Activated gamma-delta T cell treated with Interleukin-2 at 50 U/mL for 16 hours (primary cell): ENCODE measurements around the gene SRPK2.

ENCODE experiments used
- DNase-seq: peaks from one replicate; pipeline ENCODE4 v3.0.0-alpha.2; 2020

SRPK2 gene

DNA sequence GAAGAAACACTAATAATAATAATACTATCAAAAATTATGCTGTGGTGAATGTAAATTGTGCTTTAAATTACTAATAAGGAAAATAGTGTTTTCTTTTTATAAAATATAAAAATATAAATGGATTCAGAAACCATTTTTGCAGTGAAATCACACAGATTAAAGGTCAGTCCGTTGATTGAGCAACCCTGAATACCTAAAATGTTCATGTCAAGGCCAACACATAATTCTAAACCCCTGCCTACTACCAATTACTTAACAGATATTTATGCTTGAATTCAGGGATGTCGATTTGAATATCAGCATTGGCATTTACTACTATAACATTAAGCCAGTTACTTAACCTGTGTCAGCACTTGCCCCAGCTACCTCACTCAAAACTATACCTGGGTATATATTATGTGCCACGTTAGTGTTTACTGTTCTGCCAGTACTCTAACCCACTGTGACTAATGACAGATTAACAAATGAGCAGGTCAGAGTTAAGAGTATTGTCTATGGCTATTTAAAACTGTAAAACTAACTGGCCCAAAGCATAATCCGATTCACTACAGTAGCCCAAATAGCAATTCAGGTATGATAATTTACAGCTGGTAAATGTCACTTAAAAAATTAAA, 209.7 kb downstream of the SRPK2 start:
- DNase-seq: no peak

- no peak for DNase-seq
Measured at GRCh38 chr7:105178177-105178576, 210.5 kb downstream of the SRPK2 start.

- DNase-seq: no peak
Measured at GRCh38 chr7:105177026-105177425, 211.7 kb downstream of the SRPK2 start.

- DNase-seq: no peak
Measured at GRCh38 chr7:105173586-105173985, 215.1 kb downstream of the SRPK2 start.

DNA sequence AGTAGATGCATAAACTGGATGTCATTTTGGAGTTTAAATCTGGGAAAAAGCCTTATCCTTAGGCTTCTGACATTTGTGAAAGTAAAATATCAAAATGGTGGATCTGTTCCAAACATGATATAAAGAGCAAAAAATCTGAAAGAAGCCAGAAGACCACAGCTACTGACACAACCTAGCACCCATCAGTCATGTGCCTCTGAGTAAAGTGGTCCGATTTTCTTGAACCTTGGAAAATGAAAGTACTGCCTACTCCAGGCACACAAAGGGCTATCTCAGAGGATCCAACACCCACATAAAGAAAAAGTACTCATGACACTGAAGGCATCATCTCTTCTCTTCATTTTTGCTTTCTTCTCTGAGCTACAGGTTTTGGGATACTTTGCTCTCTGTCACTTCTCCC, 224.0 kb downstream of the SRPK2 start:
- no peak for DNase-seq

DNA sequence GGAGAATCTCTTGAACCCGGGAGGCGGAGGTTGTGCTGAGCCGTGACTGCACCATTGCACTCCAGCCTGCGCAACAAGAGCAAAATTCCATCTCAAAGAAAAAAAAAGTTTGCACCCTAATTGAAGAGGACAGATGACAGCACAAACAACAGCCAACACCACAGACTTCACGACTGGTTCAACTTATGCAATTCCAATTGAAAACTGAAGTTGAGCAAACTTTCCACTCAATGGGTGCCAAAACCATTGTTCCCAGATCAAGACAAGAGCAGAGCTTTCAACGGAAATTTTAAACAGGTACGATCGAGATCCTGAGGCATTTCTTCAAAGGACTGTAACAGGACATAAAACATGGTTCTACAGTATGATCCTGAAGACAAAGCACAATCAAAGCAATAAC, 225.0 kb downstream of the SRPK2 start:
- DNase-seq: no peak

GRCh38 chr7:105161366-105161765, 227.4 kb downstream of the SRPK2 start:
- DNase-seq: no peak

- no peak for DNase-seq
Measured at GRCh38 chr7:105157278-105157677, 231.4 kb downstream of the SRPK2 start.

DNA sequence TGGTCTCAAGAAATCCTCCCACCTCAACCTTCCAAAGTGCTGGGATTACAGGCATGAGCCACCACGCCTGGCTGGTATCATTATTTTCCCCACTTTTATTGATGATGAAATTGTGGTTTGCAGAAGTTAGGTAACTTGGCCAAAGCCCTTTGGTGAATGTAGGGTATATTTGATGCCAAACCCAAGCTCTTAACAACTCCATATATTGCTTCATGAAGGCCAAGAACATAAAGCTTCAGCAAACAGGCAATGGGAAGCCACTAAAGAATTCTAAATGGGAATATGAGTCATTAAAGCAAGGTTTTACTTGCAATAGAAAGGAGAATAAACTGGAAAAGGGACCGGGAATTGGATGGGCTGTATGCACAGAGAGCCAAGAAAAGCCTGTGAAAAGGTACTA, 232.0 kb downstream of the SRPK2 start:
- no peak for DNase-seq

DNA sequence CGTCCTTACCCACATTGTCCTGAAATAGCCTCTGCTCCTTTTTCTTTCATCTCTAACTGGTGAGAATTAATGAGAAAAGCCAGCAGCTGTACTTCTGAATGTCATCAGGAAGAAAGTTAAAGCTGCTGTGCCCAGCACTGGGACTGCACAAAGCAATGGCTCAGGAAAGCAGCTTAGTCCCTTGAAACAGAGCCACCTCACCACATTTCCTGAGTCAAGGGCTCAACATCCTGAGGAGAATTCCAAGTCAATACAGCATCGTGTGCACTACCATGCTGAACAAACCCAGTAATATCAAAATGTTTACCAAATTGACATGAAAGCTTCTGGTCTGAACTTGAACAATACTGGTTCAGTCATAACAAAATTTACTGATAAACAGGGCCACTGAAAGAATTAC, 234.6 kb downstream of the SRPK2 start:
- DNase-seq: no peak

- DNase-seq: no peak
Measured at GRCh38 chr7:105153531-105153930, 235.2 kb downstream of the SRPK2 start.

- DNase-seq: no peak
Measured at GRCh38 chr7:105151152-105151551, 237.6 kb downstream of the SRPK2 start.

- no peak for DNase-seq
Measured at GRCh38 chr7:105149827-105150226, 238.9 kb downstream of the SRPK2 start.

DNA sequence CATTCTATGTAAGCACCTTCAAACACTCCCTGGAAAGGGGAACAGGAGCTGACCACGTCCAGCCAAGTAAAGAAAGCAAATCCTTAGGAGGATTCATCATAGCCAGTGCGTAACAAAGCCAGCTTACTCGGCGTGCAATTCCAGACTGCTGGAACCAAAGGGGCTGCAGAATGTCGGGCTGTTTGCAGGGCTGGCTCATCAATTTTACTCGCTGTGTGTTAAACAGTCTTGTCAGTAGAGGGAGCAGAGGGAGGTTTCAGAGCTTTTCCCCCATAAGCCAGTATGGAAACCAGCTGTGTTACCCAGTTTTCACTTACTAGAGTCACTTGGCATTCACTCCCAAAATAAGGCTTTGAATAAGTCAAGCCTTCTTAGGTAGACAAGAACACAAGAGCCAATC, 247.7 kb downstream of the SRPK2 start:
- DNase-seq: no peak

GRCh38 chr7:105139381-105139780, 249.3 kb downstream of the SRPK2 start:
- no peak for DNase-seq

DNA sequence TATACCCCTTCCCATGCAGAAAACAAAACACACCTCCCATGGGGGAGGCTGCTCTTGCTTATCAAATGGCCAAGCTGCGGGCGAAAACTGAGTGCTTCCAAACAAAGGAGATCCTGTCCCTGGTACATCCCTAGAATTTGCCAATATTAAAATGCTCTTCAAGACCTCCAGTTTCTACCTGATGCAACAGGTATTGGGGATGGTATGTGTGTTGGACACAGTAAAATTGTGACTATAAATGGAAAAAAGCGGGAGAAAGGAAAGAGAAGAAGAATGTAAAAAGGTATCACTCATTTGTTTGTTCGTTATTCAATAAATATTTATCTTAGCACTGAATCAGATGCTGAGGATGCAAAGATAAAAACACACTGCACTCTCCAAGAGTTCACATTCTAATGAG, 250.8 kb downstream of the SRPK2 start:
- DNase-seq: no peak

DNA sequence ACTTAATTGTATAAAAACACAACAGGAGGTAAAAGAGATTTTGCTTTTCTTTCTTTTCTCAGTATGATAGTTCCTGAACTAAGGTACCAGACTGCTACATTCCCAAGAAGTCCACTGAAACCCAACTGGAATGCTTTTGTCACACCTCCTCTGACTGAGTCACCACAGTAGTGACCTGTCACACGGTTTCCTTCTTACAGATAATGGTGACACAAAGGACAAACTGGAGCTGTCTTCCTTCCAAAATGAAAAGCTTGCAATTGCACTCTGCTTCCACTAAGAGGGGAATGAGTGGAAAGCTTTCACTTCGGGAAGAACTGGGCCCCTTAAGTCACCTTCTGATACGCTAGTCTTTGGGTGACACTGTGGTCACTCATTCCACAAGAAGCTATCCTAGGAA, 252.5 kb downstream of the SRPK2 start:
- no peak for DNase-seq

- no peak for DNase-seq
Measured at GRCh38 chr7:105133986-105134655, 254.6 kb downstream of the SRPK2 start.

DNA sequence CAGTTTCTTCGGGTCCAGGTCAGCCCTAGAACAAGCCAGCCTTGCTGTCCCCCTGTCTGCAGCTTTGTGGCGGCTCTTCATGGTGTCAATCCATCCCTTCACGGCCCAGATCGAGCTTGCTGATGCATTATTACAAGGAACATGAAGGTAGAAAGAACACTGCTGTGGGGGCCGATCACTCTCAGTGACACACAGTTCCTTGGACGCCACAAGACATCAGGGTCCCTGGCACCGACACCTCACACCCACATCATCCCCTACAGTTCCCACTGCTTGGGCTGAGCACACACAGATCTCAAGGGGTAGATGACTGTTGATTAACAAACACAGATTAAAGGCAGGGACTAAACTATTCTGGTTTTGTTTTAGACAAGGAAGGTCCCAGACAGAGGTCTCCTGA, 255.4 kb downstream of the SRPK2 start:
- no peak for DNase-seq

DNA sequence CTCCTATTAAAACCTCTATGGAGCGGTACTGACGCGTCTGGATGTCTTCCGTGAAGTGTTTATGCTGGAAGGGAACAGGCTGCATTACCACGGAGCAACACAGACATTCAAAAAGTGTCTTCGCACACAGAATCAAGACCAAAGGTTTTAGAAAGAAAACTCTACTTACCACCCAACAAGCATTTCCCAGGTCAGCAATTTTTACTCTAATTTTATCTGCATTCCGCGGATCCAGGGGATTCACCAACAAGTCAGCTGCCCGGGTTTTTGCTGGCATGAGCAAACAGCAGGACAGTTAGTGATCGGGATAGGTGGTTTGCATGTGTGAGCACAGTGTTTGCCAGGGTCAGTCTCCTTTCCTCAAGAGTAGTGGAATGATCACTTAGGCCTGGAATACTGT, 255.9 kb downstream of the SRPK2 start:
- no peak for DNase-seq

DNA sequence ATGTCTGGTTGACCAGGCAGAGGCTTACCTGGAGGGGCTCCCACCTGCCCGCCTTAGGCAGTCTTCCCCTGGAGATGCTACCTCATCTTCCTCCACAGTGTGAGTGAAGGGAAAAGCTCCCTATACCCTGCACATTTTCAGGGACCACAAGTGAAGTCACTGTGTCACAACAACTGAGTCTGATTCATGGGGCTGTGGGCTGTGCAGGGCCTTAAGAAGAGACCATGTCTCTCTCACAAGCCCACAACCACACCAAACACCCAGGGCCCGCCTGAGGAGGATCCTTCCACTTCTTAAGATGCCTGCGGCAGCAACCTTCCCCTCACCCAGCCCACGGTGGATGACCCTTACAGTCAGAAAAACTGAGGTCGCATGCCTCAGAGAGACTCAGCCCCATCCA, 256.4 kb downstream of the SRPK2 start:
- no peak for DNase-seq

GRCh38 chr7:105131890-105132289, 256.8 kb downstream of the SRPK2 start:
- no peak for DNase-seq

DNA sequence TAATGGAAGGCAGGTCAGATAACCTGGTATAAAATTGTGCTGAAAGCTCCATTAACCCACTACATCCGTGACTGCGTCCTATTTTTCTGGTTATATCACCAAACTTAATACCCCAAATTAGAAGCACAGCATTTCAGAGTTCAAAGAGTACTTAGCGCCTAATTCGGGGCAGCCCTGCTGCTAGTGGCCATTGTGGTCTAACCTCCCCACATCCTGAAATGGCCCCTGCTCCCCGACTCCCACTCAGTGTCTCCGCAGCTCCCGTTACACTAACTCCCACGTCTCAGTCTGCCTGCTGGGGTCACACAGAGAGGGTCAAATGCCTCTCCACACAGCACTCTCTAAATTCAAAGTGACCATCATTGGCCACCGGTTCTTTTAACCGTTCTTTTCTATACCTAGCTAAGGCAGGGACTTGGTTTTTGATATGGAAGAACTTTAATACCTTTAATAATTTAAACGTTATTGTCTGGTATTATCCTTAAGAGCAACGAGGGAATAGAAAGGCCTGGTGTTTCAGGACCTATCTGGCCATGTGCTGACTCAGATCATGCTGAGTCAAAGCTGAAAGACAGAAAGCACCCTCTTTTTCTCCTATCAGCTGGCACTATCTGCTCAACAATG, 257.6 kb downstream of the SRPK2 start:
- no peak for DNase-seq

- DNase-seq: no peak
Measured at GRCh38 chr7:105130580-105130979, 258.1 kb downstream of the SRPK2 start.

GRCh38 chr7:105130048-105130447, 258.7 kb downstream of the SRPK2 start:
- DNase-seq: no peak
